Keratinocyte (primary cell): ENCODE data around the gene GSS.

Experiments
- CTCF ChIP-seq, 3 experiments: IDR thresholded peaks in 1 of 3; conservative IDR thresholded peaks in 1 of 3; optimal IDR thresholded peaks in 1 of 3; 2 replicates in 2 of 3; 3 replicates in 1 of 3; pipeline versions ENCODE3 to v1.5.1; 2011; ENCODE audit warnings: low read length in 3 of 3, mild to moderate bottlenecking in 3 of 3, moderate library complexity in 2 of 3, control low read depth in 1 of 3, inconsistent platforms in 1 of 3; ENCODE audit not compliant: insufficient read depth in 2 of 3; ENCODE audit errors: extremely low read depth in 1 of 3
- EZH2 ChIP-seq: IDR thresholded peaks from one replicate; pipeline ENCODE4 v1.6.1; 2012; ENCODE audit warnings: inconsistent platforms, mild to moderate bottlenecking, low read length, moderate library complexity

GRCh38 chr20:34978092-34978744, 22.6 kb upstream of the GSS start:
- TF ChIP-seq CTCF (optimal IDR thresholded peaks at IDR 0.05 in 1 of 3, IDR thresholded peaks at IDR 0.05 in 1 of 3, conservative IDR thresholded peaks at IDR 0.05 in 1 of 3; ENCODE audit: extremely low read depth in 1 of 3, insufficient read depth in 2 of 3, low read length in 3 of 3) (no peak), EZH2 (no peak)
